Measurements from ENCODE around the gene M1AP. TPM values are rescaled to one million over a fixed set of nuclear protein-coding genes. Genes with fewer than 3 reads are reported as not detected.

The M1AP gene
- total RNA-seq, 1 donor from 2014 or later, result 1.4 TPM

DNA sequence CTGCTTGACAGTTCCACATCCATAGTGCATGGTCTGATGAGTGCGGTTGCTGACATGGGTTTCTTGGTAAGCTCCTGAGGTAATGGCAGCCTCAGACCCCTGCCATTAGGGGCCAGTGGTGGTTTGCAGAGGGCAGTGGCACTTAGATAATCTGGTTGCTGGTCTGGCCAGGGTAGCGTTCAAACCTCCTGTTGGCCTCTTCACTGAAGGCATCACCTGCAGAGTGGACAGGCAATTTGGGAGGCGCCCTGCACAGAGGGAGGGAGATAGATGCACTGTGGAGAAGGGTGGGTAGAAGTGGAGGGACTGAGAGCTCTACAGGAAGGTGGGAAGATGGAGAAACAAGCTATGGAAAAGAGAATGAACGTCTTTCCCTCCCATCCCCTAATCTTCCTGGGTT lies 114.7 kb downstream of the M1AP start:
- Histone ChIP-seq H3K4me1 (peaks cover 20% of the 10 kb centered on the region), H3K27me3 (no peaks in the 10 kb centered on the region), H3K36me3 (peaks cover 19% of the 10 kb centered on the region), H3K9me3 (no peaks in the 10 kb centered on the region), H3K4me3 (no peak overlapping the region), H3K27ac (no peak overlapping the region)
- intact Hi-C loops (cut with DNase I), result no loop called here
- ATAC-seq, result no peak
- peak; percentile 28 for DNase-seq
- TF ChIP-seq, protein P1, sequence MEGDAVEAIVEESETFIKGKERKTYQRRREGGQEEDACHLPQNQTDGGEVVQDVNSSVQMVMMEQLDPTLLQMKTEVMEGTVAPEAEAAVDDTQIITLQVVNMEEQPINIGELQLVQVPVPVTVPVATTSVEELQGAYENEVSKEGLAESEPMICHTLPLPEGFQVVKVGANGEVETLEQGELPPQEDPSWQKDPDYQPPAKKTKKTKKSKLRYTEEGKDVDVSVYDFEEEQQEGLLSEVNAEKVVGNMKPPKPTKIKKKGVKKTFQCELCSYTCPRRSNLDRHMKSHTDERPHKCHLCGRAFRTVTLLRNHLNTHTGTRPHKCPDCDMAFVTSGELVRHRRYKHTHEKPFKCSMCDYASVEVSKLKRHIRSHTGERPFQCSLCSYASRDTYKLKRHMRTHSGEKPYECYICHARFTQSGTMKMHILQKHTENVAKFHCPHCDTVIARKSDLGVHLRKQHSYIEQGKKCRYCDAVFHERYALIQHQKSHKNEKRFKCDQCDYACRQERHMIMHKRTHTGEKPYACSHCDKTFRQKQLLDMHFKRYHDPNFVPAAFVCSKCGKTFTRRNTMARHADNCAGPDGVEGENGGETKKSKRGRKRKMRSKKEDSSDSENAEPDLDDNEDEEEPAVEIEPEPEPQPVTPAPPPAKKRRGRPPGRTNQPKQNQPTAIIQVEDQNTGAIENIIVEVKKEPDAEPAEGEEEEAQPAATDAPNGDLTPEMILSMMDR (IDR thresholded peaks at IDR 0.05), result no peak

DNA sequence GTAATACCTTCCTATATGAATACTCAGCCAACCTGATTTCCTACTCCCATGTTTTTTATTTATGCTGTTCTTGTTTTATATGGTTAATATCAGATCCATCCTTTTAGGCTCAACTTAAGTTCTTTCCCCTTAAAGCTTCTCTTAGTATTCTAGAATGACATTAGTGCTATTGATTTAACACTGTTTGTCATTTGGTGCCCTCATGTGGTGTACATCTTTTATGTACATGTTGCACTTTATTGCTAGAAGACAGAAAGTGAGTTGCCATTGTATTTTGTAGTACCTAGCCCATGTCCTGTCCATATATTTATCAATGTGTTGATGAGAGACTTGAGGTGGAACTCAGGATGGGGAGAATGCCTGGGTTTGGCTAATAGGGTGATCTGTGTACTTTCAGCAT lies 115.9 kb downstream of the M1AP start:
- intact Hi-C loops (cut with DNase I), result no loop called here
- no peak for ATAC-seq
- Histone ChIP-seq H3K27ac (no peak overlapping the region), H3K36me3 (peaks cover 27% of the 10 kb centered on the region), H3K4me3 (no peak overlapping the region), H3K4me1 (peaks cover 24% of the 10 kb centered on the region), H3K27me3 (no peaks in the 10 kb centered on the region), H3K9me3 (no peaks in the 10 kb centered on the region)
- no peak for DNase-seq
- TF ChIP-seq, protein P1 (IDR thresholded peaks at IDR 0.05), result no peak

DNA sequence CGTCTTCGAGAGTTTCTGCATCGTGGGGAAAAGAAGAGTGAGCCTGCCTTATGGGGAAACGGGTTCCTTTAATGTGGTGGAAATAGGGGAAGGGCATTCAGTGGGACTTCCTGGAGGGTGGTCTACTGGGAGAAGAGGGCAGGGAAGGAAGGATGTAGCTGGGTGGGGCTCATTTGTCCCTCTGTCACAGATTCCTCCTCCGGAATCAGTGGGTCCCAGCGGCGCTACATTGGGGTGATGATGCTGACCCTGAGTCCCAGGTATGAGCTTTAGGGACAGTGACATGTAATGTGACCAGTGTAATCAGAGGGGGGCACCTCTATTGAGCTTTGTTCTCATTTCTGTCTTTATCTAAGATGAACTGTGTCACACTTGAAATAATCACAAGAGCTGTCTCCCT lies 116.5 kb downstream of the M1AP start:
- H3K27ac ChIP-seq, result no peak overlapping the region
- DNase-seq (no peak), ATAC-seq (no peak)
- peaks cover 24% of the 10 kb centered on the region for H3K4me1 ChIP-seq
- H3K4me3 ChIP-seq, result no peak overlapping the region
- TF ChIP-seq, protein P1 (IDR thresholded peaks at IDR 0.05), result no peak
- H3K27me3 ChIP-seq, result no peaks in the 10 kb centered on the region
- intact Hi-C loops (cut with DNase I), result no loop called here
- H3K36me3 ChIP-seq, result peaks cover 32% of the 10 kb centered on the region
- no peaks in the 10 kb centered on the region for H3K9me3 ChIP-seq

DNA sequence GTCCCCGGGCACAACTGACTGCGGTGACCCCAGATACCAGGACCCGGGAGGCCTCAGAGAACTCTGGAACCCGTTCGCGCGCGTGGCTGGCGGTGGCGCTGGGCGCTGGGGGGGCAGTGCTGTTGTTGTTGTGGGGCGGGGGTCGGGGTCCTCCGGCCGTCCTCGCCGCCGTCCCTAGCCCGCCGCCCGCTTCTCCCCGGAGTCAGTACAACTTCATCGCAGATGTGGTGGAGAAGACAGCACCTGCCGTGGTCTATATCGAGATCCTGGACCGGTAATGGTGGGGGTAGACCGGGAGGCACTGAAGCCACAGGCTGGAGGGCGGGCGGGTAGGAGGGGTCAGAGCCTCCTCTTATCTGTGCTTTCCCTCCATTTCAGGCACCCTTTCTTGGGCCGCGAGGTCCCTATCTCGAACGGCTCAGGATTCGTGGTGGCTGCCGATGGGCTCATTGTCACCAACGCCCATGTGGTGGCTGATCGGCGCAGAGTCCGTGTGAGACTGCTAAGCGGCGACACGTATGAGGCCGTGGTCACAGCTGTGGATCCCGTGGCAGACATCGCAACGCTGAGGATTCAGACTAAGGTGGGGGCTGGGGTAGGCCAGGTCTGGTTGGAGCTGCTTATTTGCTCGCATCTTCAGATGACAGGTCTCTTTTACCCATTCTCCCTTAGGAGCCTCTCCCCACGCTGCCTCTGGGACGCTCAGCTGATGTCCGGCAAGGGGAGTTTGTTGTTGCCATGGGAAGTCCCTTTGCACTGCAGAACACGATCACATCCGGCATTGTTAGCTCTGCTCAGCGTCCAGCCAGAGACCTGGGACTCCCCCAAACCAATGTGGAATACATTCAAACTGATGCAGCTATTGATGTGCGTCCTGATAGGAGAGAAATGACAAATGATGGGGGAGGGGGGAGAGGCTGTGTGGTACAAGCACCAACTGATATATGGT lies 117.6 kb downstream of the M1AP start:
- DNase-seq (peak; percentile 77), ATAC-seq (peak; percentile 10)
- Histone ChIP-seq H3K27ac (peak overlapping the region; percentile 95), H3K4me1 (peaks cover 24% of the 10 kb centered on the region), H3K27me3 (no peaks in the 10 kb centered on the region), H3K9me3 (no peaks in the 10 kb centered on the region), H3K4me3 (peak overlapping the region; percentile 99), H3K36me3 (peaks cover 40% of the 10 kb centered on the region)
- TF ChIP-seq, protein P1 (IDR thresholded peaks at IDR 0.05), result no peak
- intact Hi-C loops (cut with DNase I), result no loop called here

DNA sequence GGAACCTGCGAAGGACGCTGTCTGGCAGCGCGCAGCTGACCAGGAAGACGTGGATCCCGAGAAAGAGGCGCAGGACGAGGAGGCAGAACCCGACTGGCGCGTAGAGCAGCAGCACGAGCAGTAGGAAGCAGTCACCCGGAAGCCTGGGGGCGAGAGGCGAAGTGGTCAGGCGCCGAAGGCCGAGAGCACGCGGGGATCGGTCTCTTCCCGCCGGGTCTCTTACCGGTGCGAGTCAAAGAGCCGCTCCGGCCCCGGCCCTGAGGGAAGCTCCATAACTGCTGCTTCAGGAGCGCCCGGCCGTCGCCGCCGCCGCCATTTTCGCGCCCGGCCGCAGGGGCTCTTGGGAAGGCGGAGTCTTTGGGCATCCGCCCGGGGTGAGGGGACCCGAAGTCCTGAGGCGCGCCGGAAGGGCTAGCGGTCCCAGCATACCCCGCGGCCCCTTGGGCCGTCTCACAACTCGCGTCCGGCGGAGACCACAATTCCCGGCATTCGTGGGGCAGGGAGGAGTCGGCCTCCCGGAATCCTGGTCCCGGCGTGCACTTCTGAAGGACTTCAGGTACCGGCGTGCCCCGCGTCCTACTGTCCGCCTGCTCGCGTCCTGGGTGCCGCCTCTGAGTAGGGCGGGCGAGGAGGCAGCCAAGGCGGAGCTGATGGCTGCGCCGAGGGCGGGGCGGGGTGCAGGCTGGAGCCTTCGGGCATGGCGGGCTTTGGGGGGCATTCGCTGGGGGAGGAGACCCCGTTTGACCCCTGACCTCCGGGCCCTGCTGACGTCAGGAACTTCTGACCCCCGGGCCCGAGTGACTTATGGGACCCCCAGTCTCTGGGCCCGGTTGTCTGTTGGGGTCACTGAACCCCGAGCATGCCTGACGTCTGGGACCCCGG lies 118.5 kb downstream of the M1AP start, which contains the start of the genes AUP1 and HTRA2:
TSS of gene AUP1 (minus strand) at position 350 of the 882 bp plus-strand sequence. CDS start at position 273, 77 bp downstream.
TSS of gene HTRA2 (plus strand) at position 577 of the 882 bp plus-strand sequence. CDS start at position 651, 74 bp downstream.
- ATAC-seq (peak; percentile 96), DNase-seq (peak; percentile 100)
- peaks cover 40% of the 10 kb centered on the region for H3K36me3 ChIP-seq
- intact Hi-C loops (cut with DNase I), result no loop called here
- peak within 1 kb of the TSS; percentile 95 for H3K27ac ChIP-seq
- H3K4me1 ChIP-seq, result peaks cover 24% of the 10 kb centered on the region
- no peaks in the 10 kb centered on the region for H3K27me3 ChIP-seq
- no peaks in the 10 kb centered on the region for H3K9me3 ChIP-seq
- TF ChIP-seq, protein P1 (IDR thresholded peaks at IDR 0.05), result no peak
- peak within 1 kb of the TSS; percentile 99 for H3K4me3 ChIP-seq
